ENCODE data around the gene PLGRKT.
"Not testable (repeated sequence)": the region's sequence is repeated elsewhere in the genome, so short reads cannot be mapped to it uniquely, and the experiment has no call there.

PLGRKT gene

DNA sequence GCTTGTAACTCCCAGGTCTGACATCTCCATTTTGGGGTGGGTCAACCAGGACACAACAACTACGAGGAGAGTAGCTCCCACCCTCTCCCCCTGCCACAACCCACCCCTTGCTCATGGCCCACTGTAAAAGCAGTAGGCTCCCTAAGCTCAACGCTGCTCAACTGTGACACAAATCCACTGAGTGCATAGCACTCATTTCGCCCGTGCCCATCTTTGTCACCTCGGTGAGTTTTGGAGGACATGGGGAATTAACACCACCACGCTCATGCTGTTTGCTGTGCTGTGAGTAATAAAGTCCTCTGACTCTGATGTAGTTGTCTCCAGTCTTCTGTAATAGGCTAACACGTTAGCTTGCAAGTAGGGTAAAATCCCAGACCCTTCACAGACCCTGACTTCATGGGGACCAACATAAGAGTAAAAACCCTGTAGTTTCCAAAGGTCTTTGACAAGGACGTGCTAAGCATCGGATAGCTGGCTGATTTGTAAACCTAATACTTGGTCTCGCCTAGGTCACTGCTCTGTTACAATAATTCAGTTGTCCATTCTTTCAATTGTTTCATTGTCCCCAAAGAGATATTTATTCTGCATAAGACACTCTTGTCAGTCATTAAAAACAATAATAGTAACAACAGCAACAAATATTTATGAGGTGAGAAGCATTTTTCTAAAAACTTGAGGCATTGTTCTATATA is 7.7 kb downstream of the PLGRKT start:
- no peak for DNase-seq

DNA sequence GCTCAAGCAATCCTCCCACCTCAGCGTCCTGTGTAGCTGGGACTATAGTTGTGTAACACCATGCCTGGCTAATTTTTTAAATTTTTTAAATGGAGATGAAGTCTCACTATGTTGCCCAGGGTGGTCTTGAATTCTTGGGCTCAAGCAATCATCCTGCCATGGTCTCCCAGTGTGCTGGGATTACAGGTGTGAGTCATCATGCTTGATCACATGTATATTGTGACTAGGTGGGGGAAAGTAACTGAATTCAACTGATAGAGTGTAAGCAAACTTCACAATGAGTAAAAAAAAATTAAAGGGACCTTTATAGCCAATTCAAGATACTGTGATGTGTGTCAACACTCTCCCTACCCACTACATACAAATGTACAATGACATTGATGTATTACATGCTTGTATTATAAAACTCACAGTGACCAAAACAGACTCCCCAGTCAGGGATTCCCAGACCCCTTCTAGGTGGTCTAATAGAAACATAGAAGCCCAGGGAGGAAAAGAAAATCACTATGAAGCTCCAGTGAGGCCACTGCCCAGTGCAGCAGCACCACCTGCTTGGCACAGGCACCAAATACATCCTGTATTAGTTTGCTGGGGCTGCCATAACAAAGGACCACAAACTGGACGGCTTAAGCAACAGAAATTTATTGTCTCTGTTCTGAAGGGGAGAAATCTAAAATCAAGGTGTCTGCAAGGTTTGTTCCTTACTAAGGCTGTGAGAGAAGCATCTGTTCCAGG is 8.8 kb downstream of the PLGRKT start:
- DNase-seq = no peak

DNA sequence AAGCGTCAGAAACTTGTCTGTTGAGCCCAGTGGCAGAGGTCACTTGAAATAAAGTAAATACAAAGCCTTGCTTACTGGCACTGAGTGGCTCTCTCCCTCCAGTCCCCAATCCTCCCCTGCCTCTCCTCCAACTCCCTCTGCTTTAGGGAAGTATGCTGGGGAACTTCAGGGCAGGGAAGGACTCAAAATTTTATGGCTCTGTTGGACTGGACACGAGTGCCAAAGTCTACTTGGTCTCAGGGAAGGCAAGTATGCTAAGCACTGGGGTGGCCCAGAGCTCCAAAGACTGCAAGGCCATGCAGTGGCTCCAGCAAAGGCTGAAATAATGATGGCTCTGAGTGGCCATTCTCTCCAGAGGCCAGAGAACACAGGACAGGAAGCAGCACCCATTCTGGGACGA is 9.6 kb downstream of the PLGRKT start:
- DNase-seq = no peak

DNA sequence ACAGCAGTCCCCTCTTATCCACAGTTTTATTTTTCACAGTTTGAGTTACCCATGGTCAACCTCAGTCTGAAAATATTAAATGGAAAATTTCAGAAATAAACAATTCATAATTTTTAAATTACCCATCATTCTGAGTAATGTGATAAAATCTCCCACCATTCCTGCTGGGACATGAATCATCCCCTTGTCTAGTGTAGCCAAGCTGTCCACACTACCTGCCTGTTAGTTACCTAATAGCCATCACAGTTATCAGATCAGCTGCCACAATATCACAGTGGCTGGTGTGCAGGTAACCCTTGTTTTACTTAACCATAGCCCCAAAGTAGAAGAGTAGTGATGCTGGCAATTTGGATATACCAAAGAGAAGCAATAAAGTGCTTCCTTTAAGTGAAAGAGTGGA is 10.7 kb downstream of the PLGRKT start:
- no peak for DNase-seq

DNA sequence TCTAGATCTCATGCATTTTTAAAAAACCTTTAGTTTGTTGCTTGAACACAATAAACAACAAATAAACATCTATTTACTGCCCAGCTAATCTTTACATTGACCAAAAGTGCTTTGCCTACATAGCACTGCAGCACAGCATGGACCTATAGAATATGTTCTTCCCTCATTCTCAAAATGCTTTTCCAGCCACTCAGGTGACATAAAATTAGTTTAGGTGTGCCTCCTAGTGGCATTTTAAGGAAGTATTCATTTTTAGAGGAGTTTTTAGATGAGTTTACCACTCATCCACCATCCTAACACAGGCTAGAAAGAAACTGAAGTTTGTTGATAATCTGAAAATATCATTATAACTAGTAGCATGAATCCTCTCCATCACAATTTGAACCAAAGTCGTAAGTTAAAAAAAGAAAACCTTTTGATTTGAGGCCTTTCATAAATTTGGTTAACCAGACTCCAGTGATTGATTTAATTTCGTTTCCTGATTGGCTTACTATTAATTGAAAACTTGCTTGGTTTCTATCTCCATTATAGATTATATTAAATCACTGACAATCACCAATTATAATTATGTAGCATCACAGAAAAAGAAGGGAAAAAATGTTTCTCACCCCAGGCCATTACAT is 12.6 kb downstream of the PLGRKT start:
- no peak for DNase-seq

DNA sequence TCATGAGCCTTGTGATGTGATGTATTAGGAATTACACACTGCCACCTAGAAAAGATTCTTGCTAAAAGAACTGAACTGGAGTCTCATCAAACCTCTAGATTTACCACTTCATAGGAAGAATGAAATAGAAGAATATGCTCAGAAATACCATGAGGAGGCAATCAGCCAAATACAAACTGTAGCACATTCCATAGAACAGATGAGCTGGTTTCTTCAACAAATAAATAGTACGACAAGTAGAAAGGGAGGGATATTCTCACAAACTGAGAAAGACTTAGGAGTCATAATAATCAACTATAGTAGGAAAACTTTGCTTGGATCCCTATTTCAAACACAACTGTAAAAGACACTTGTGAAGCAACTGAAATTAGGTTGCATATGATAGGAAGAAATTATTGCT is 15.4 kb downstream of the PLGRKT start:
- DNase-seq = no peak

DNA sequence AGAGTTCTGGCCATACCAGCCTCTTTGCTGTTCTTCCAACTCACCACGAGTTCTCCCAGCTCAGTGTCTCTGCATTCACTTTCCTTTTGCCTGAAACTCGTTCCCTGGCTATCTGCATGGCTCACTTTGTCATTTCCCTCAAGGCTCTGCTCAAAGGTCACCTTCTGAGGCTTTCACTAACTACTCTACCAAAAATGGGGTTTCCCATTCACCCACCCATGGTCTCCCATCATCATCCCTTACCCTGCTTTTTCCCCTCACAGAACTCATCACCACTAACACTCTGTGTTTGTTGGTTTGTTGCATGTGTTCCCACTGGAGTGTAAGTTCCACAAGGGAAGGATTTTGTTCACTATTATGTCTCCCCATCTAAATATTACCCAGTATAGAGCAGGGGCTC is 16.6 kb downstream of the PLGRKT start:
- DNase-seq = no peak

DNA sequence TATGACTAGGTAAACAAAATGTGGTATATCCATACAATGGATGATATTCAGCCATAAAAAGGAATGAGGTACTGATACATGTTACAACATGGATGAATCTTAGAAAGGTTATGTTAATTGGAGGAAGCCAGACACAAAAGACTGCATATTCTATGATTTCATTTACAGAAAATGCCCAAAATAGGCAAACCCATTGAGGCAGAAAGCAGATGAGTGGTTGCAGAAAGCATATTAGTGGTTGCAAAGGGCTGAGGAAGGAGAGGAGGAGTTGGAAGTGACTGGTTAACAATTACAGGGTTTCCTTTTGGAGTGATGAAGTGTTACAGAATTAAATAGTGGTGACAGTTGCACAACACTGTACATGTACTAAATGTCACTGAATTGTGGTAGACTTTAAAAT is 17.7 kb downstream of the PLGRKT start:
- no peak for DNase-seq

DNA sequence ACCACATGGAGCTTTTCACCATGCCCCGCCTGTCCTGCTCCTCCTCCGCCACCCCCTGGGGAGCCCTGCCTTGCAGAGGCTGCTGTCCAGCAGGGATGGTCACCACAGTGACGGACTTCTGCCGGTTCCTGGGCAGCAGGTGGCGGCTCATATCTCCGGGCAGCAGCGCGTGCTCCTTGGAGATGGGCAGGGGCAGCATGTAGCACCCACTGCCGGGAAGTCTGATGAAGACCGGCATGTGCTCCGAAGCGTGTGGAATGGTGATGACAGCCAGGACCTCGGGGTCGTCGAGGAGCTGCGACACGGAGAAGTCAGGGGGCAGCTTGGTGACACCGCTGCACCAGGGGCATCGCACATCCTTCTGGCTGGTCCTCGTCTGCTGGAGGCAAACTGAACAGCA is 19.2 kb downstream of the PLGRKT start:
- no peak for DNase-seq

DNA sequence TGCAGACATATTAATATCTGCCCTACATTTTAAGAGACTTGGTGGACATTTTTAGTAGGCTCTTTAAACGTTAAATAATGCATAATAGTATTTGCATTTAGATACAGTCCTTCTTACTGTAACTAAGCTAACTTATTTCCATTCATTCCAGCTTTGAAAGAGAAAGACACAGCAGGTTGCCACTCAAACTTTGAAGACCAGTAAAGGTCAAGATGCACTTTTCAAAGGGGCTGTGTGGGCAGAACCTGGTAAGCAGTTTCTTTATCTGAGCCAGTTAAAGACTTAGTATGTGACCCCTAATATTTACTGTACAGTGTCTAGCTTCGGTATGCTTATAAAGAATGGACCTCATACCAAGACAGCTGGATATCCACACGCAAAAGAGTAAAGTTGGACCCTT is 20.8 kb downstream of the PLGRKT start:
- no peak for DNase-seq

DNA sequence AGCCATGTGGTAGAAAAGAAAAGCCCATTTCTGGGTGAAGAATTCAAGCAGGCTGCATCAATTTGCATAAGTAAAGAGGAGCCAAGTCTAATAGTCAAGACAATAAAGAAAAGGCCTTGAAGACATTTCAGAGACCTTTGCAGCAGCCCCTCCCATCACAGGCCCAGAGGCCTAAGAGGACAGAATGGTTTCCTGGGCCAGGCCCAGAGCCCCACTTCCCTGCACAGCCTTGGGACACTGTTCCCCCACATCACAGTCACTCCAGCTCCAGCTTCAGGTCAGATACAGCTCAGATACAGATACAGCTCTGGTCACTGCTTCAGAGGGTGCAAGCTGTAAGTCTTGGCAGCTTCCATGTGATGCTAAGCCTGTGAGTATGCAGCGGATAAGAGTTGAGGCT is 29.1 kb downstream of the PLGRKT start:
- DNase-seq = no peak

DNA sequence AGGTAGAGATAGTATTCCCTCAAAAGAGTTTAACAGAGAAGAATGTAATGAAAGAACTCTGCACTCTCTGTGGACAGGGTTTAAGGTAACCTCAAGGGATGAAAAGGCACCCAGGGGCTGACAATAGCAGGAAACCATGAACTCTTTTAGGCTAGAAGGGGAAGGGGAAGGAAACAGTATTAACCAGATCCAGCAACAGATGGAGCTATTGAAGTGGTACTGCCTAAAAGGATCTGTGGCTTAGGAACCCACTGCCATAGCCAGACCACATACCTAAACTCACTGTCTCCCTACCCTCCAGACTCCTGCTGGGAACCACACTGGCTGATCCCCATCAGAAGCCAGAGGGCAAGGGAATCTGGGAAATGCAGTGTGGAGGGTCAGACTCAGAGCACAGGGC is 35.5 kb downstream of the PLGRKT start:
- DNase-seq = no peak

DNA sequence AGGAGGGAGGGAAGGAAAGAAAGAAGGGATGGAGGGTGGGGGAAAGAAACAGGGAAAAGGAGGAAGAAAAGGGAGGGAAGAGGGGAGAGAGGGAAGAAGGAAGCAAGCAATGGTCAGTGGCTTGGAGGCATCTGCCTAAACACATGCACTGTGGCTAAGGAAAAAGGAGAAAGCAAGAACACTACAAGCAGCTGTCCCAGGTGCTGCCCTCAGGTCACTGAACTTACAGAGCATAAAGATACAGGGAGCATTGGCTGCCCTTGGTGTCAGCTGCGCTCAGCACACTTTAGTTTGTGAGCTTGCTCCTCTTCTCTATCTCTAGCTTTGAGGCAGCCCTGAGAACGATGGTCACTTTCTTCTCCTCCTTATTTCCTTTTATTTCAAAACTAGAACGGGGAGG is 40.2 kb downstream of the PLGRKT start:
- not testable (repeated sequence) for DNase-seq

DNA sequence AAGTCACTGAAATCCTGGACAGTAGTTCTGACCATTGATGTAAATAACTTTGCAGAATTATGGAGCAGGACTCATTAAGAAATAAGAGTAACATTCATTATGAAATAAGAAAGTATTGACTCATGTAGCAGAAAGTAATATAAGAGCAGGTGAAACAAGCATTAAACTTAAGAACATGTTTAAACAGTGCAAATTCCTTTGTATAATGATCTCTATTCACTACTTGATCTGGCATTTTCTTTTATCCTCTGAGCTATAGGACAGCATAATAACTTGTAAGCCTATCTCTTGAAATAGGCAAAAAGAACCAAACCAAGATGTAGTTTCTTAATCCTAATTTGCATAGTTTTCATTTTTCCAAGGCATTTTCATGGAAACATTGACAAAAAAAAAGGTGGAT is 42.3 kb downstream of the PLGRKT start:
- no peak for DNase-seq

DNA sequence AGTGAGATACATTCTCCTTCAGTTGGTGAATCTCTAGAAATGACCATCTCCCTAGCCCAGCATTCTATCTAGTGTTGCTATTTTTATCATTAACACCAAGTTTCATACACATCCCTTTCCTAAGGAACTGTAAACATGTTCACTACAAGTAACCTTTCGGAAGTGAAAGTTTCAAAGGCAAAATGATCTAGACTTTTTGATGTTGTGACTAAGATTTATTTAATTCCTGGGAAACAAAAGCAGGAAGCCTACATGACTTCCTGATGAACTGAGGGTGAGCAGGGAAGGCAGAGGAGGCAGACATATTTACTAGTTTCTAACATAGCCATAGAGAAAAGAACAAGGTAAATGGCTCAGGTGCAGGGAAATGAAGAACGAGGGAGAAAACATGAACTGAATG is 43.7 kb downstream of the PLGRKT start:
- DNase-seq = not testable (repeated sequence)

DNA sequence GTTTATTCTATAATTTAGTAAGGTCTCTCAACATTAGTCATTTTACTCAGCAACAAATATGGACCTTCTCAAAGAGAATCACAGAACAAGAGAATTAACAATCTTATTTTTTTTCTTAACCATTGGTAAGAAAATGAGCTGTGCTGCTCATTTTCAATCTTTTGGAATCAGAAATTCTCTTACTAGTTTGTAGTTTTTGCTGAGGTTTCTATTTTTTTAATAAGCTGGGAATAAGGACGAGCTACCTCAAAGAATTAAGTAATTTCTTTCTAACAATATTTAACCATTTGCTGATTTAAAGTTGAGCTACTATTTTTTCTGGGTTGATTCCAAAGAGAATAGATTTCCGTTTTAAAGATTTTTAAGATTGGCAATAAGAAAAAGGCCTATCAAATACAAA is 44.2 kb downstream of the PLGRKT start:
- DNase-seq = no peak

DNA sequence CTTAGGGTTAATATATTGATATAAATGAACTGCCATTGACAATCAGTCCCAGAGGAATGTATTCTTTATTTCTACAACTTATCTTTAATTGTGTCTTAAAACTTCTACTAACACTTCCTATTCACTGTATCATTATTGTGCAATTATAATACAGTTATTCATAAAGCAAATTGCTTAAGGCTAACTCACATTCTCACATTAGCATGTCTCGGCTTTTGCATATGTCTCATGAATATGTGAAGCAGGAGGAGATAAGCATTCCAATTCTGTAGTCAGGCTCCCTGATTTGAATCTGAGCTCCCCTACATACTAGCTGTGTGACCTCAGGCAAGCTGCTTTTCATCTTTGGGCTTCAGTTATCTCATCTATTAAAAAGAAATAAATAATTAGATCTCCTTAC is 45.4 kb downstream of the PLGRKT start:
- no peak for DNase-seq

DNA sequence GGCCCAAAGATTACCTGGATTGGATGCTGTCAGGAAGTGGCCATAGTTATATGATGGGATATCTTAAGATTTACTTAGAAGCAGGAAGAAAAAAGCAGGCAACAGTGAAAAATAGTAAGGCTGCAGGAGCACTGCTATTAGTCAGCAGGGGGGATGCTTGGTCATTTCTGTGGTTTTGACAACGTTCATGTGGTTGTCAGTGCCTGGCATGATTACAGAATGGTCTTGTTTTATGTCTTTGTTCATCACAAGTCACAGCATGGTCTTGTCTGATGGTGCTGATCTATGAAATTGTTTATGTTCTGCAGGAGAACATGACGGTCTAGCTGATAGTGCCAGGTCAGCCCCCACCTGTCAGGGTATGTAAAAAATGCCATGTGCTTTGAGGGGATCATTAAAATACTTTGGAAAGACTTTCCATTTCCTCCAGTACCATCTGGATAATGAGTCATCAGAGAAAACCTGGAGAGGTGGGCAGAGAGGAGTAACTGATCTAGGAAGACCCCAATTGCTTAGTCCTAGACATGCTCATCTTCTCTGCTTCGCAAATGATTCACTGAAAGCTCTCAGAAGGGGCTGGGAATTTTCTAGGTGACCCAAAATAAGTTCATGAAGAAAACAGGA is 48.5 kb downstream of the PLGRKT start:
- DNase-seq = no peak

DNA sequence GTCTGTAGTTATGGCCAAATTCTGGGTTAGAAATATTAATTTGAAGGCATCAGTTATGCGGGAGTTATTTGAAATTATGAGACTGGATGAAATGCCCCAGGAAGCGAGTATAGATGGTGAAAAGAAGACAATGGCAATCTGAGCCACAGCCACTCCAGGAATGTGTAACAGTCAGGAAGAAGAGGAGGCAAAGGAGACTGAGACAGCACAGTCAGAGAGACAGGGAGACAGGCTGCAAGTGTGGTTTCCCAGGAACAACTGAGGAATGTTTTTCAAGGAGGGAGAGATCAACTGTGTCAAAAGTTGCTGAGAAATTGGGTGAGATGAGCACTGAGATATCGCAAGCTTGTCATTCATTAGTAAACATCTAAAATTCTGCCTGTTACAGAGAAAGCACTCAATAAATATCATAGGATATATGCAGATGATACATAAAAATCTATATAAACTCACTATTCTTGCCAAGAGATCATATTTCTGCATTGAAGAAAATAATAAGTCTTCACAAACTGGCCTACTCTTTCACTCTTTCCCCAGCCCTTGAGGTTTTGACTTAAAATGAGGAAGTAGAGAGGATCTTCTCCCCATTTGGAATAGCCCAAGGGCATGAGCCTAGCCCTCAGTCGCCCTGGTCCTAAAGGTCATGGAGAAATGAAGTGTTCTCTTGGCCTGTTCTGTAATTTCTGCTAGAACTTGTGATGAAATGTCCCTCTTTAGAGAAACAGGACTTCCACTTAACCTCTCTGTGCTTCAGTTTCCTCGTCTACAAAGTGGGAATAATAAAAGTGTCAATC is 49.5 kb downstream of the PLGRKT start:
- no peak for DNase-seq

DNA sequence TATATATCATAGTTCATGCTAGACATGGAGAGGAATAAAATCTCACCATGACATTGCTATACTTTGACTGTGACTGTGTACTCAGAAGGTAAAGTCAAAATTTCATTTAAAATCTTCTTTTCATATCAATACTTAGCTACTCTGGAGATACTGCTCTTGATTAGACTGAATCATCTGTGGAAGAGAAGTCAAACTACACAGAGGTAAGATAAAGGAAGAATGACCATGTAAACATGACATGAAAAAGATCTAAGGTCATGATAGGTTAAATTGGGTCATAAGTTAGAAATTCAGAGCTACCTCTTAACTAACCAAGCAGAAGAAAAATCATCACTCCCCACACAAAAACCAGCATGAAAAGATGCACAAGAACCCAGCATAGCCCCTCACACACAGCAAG is 53.3 kb downstream of the PLGRKT start:
- DNase-seq = no peak

DNA sequence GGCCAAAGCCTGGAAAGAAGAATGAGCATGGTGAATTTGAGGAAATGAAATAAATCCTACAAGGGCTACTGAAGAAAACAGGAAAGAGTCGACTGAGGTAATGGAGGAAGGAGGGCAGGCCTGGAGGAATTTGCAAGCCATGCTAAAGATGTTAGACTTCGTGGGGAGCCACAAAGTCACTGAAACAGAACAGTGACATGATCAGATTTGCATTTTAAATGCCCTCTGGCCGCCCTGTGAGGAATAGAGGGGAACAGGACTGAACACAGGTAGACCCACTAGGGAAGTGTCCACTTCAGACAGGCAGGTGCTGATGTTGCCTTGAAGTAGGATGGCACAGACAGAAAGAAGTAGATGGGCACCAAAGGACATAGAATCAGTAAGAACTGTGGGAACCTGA is 55.2 kb downstream of the PLGRKT start:
- no peak for DNase-seq

DNA sequence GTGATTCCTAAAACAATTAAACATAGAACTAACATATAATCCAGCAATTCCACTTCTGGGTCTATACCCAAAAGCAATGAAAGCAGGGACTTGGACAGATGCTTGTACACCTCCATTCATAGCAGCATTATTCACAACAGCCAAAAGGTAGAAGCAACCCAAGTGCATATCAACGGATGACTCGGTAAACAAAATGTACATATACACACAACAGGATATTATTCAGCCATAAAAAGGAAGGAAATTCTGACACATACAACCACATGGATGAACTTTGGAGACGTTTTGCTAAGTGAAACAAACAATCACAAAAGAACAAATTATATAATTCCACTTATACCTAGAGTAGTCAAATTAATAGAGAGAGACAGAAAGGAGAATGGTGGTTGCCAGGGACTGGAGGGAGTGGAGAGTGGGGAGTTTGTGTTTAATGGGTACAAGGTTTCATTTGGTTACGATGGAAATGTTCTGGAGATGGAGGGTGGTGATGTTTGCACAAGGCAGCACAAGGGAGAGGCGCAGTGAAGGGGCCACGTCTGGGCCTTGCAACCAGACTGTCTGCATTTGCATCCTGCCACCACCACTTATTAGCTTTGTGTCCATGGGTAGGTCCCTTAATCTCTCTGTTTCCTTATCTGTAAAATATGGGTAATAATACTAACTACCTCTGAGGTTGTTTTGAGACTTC is 61.8 kb downstream of the PLGRKT start:
- no peak for DNase-seq

DNA sequence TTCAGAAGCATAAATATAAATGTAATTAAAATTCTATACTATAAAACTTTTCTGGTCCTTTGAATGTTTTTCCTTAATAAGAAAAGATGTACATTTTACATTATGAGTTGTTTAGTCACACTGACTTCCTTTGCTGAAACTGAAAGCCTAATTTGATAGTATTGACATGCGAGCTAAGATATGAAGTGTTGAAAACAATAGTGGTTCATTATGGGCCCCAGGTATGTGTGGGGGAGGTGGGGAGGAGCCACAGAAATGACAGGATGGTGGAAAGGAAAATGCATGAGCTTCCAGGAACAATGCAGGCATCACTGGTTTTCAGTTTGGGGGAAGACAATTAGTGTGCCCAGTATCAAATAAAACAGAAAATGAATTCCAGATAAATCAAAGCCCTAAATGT is 62.6 kb downstream of the PLGRKT start:
- DNase-seq = no peak
